ENCODE measurements around the gene NFYC. TPM values are rescaled to one million over a fixed set of nuclear protein-coding genes. Genes with fewer than 3 reads are reported as not detected.
A peak's percentile ranks its signal among the peaks of the same experiment; 100 is the strongest.

The NFYC gene
- total RNA-seq, 4 donors from 2014 or later: 30.0 to 54.2 (median 46.6) TPM

DNA sequence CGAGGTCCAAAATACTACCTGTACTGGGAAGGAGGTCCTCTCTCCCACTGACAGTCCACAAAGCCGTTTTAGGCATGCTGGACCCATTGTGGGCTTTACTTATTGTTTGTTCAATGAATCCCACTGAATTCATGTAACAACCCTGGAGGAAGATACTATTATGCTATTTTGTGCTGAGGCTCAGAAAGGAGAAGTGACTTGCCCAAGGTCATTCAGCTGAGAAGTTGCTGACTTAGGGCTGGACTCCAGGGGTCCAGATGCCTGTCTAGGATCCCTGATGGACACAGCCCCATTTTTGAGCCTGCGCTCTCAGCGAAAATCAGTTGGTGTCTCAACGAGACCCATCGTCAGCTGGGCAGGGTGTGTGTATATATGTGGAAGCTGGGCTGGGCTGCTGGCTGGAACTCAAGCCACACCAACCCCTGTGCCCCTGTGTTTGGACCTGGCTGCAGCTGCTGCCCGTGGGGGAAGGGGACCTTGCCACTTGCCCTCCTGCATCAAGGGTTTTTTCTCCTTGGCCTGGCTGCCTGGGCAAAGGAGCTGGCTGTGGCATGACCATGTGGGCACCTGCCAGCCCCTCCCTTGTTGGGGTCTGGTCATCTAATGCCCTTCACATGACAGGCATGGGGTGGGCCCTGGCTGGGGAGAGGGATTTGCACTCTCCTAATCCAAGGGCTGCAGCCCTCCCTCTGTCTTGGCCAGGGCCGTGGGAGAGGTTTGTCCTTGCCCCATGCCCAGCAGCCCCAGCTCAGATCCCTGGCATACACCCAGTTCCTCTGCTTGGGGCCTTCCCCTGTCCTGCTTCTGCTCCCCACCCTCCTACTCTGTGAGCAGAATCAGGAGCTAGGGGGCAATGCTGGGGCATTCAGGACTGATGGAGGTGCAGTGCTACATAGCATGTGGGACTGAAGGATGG is 107.1 kb downstream of the NFYC start:
- no peak for DNase-seq (ENCODE audit: extremely low spot score)
- no peaks in the 10 kb centered on the region for H3K36me3 ChIP-seq
- H3K27ac ChIP-seq (replicated peaks in 1 of 4): peak overlapping the region; percentile 73 to 90 (median 87)
- H3K4me3 ChIP-seq: no peak overlapping the region
- intact Hi-C loops (cut with DNase I): no loop called here
- H3K27me3 ChIP-seq: no peaks in the 10 kb centered on the region
- H3K9me3 ChIP-seq: no peaks in the 10 kb centered on the region
- TF ChIP-seq EP300 (IDR thresholded peaks at IDR 0.05): no peak
- TF ChIP-seq, protein P1, sequence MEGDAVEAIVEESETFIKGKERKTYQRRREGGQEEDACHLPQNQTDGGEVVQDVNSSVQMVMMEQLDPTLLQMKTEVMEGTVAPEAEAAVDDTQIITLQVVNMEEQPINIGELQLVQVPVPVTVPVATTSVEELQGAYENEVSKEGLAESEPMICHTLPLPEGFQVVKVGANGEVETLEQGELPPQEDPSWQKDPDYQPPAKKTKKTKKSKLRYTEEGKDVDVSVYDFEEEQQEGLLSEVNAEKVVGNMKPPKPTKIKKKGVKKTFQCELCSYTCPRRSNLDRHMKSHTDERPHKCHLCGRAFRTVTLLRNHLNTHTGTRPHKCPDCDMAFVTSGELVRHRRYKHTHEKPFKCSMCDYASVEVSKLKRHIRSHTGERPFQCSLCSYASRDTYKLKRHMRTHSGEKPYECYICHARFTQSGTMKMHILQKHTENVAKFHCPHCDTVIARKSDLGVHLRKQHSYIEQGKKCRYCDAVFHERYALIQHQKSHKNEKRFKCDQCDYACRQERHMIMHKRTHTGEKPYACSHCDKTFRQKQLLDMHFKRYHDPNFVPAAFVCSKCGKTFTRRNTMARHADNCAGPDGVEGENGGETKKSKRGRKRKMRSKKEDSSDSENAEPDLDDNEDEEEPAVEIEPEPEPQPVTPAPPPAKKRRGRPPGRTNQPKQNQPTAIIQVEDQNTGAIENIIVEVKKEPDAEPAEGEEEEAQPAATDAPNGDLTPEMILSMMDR (IDR thresholded peaks at IDR 0.05): no peak
- TF ChIP-seq POLR2AphosphoS5 (IDR thresholded peaks at IDR 0.05): no peak
- no peak for TF ChIP-seq POLR2A (IDR thresholded peaks at IDR 0.05; ENCODE audit: low read depth)
- H3K4me1 ChIP-seq: peaks cover 49 to 100% (median 99%) of the 10 kb centered on the region in 4 donors
- WGBS: 65% methylated on average over 4 of the region's 8 CpGs

DNA sequence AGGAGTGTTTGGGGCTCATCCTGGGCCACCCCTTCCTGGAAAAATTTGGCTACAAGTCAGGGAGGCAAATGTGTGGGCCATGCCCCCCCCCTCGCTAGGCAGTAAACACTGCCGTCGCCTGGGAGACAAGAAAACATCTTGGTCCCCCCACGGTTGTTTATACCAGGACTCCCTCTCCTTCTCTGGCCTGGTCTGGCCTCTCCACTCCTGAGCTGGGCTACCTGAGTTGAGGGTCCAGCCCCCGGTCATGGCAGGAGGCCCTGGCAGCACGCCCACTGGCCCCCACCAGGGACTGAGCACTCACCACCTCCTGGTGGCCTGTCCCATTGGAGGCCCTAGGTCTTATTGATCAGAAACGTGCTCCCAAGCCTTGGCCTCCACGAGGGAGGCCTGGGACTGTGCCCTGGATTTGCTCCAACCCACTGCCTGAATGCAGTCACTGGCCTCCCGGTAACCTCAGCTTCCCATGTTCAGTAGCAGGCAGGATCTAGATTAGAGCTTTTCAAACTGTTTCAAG is 107.9 kb downstream of the NFYC start:
- no peak for DNase-seq (ENCODE audit: extremely low spot score)
- WGBS: 24% methylated on average over 7 of the region's 9 CpGs
- Histone ChIP-seq H3K36me3 (no peaks in the 10 kb centered on the region), H3K4me1 (peaks cover 49 to 100% (median 99%) of the 10 kb centered on the region in 4 donors), H3K9me3 (no peaks in the 10 kb centered on the region), H3K27me3 (no peaks in the 10 kb centered on the region), H3K4me3 (no peak overlapping the region), H3K27ac (replicated peaks in 1 of 4) (peak overlapping the region; percentile 73 to 90 (median 87))
- intact Hi-C loops (cut with DNase I): no loop called here
- TF ChIP-seq, protein P1 (IDR thresholded peaks at IDR 0.05): no peak
- TF ChIP-seq EP300 (IDR thresholded peaks at IDR 0.05) (no peak), POLR2A (IDR thresholded peaks at IDR 0.05; ENCODE audit: low read depth) (no peak), POLR2AphosphoS5 (IDR thresholded peaks at IDR 0.05) (no peak)

DNA sequence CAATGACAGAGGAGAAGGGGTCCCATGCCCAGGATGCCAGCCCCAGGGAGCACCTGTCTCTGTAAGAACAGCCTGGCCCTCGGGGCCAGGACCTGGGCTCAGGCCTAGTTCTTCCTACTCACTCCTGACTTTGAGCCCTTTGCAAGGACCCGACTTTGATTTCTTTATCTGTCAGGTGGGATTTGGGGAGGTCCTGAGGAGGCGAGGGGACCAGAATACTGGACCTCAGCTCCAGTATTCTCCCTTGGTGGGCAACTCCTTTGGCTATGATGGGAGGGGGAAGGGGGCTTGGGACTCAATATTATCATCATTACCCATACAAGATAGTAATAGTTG is 110.2 kb downstream of the NFYC start:
- intact Hi-C loops (cut with DNase I): no loop called here
- DNase-seq (ENCODE audit: extremely low spot score): no peak
- no peak for TF ChIP-seq POLR2A (IDR thresholded peaks at IDR 0.05; ENCODE audit: low read depth)
- no peak for TF ChIP-seq POLR2AphosphoS5 (IDR thresholded peaks at IDR 0.05)
- no peak for TF ChIP-seq EP300 (IDR thresholded peaks at IDR 0.05)
- TF ChIP-seq, protein P1 (IDR thresholded peaks at IDR 0.05): no peak
- Histone ChIP-seq H3K4me3 (peak overlapping the region; percentile 49 to 57 (median 52)), H3K4me1 (peaks cover 52 to 100% (median 98%) of the 10 kb centered on the region in 4 donors), H3K9me3 (no peaks in the 10 kb centered on the region), H3K27ac (replicated peaks in 1 of 4) (peak overlapping the region; percentile 84 to 90 (median 88)), H3K27me3 (no peaks in the 10 kb centered on the region), H3K36me3 (no peaks in the 10 kb centered on the region)
- 46% methylated on average over 2 of the region's 3 CpGs for WGBS

DNA sequence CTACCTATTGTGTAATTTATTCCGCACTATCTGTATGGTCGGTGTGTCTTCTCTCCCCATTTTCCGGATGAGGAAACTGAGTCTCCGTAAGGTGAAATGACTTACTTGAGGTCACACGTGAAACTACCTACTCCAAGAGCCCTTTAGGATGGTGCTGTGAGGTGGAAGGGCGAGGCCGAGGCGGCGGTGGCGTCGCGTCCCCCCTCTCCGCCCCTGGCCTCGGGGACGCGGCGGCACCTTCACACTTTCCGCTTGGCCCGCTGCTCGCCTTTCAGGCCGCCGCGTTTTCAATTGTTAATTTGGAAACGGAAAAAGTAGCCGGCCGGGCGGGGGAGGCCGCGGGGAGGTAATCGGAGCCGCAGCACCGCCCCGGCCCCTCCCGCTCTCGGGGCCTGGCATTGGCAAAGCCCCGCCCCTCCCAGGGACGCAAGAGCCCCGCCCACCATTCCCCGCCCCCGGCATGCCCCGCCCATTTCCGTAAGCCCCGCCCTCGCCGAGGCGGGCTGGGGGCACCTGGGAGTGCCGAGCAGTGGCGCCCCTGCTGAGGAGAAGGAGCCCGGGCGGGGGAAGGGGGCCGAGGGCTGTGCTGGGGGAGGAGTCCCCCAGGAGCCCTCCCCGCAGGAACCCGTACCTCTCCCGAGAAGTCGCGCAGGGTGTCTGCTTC is 110.7 kb downstream of the NFYC start:
- Histone ChIP-seq H3K9me3 (no peaks in the 10 kb centered on the region), H3K4me1 (peaks cover 52 to 100% (median 98%) of the 10 kb centered on the region in 4 donors), H3K4me3 (peak overlapping the region; percentile 49 to 57 (median 52)), H3K27ac (replicated peaks in 1 of 4) (peak overlapping the region; percentile 84 to 90 (median 88)), H3K36me3 (no peaks in the 10 kb centered on the region), H3K27me3 (no peaks in the 10 kb centered on the region)
- TF ChIP-seq EP300 (IDR thresholded peaks at IDR 0.05) (no peak), POLR2AphosphoS5 (IDR thresholded peaks at IDR 0.05) (peak; percentile 44 to 58)
- 5% methylated on average over 29 of the region's 56 CpGs for WGBS
- intact Hi-C loops (cut with DNase I): no loop called here
- DNase-seq (ENCODE audit: extremely low spot score): peak; percentile 96

DNA sequence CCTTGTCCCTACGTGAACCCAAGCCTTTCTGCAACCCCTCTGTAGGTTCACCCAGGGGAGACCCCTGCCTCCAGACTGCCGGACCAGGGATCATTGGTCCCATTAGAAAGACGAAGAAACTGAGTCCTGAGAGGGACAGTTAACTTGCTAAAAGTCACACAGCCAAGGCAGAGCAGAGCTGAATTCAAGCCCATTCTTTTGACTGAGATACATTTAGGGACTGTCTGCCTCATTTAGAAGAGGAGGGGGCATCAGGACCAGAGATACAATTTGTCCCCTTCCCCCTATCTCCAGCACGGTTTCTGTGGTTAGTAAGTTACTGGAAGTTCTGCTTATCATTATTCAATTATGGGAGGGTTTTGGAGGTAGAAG is 111.2 kb downstream of the NFYC start:
- TF ChIP-seq EP300 (IDR thresholded peaks at IDR 0.05): no peak
- TF ChIP-seq POLR2AphosphoS5 (IDR thresholded peaks at IDR 0.05): no peak
- TF ChIP-seq, protein P1 (IDR thresholded peaks at IDR 0.05): no peak
- TF ChIP-seq POLR2A (IDR thresholded peaks at IDR 0.05; ENCODE audit: low read depth): no peak
- no peaks in the 10 kb centered on the region for H3K36me3 ChIP-seq
- no peaks in the 10 kb centered on the region for H3K9me3 ChIP-seq
- H3K4me1 ChIP-seq: peaks cover 52 to 100% (median 98%) of the 10 kb centered on the region in 4 donors
- 0% methylated on average over 1 of the region's 4 CpGs for WGBS
- intact Hi-C loops (cut with DNase I): no loop called here
- peak overlapping the region; percentile 49 to 57 (median 52) for H3K4me3 ChIP-seq
- no peaks in the 10 kb centered on the region for H3K27me3 ChIP-seq
- DNase-seq (ENCODE audit: extremely low spot score): no peak
- peak overlapping the region; percentile 84 to 90 (median 88) for H3K27ac ChIP-seq (replicated peaks in 1 of 4)
